OCI-LY3 (cell line): ENCODE results near the gene HSPA13.

Experiments
- H2AFZ ChIP-seq: fragments of 200-600, 300-600 bp; shearing (Covaris generic); 2 replicates; pipeline ENCODE4 v1.6.0; 2014; ENCODE audit warnings: antibody characterized with exemption, low read depth, low read length
- H3K27ac ChIP-seq: fragments of 200-600, 300-600 bp; sonication (generic); 2 replicates; pipeline ENCODE4 v1.5.1; 2014; ENCODE audit warnings: mild to moderate bottlenecking, low read length, moderate library complexity, mixed read lengths
- H3K27me3 ChIP-seq: fragments of 200-600, 300-600 bp; sonication (generic); 2 replicates; pipeline ENCODE4 v1.6.1; 2014; ENCODE audit warnings: low read depth, low read length, mixed read lengths
- H3K36me3 ChIP-seq: fragments of 200-600, 300-600 bp; sonication (generic); replicated peaks from 2 replicates; pipeline ENCODE3; 2014; ENCODE audit warnings: low read depth, low read length, mixed read lengths
- H3K4me1 ChIP-seq: fragments of 300-600, 200-600 bp; sonication (generic); 2 replicates; pipeline ENCODE4 v1.6.1; 2014; ENCODE audit warnings: low read length, mixed read lengths
- H3K4me2 ChIP-seq: fragments of 200-600, 300-600 bp; sonication (generic); 2 replicates; pipeline ENCODE4 v1.6.1; 2014; ENCODE audit warnings: low read length, mixed read lengths
- H3K4me3 ChIP-seq: fragments of 300-600, 200-600 bp; sonication (generic); 2 replicates; pipeline ENCODE4 v1.5.1; 2014; ENCODE audit warnings: antibody characterized with exemption, mild to moderate bottlenecking, low read length, moderate library complexity
- H3K79me2 ChIP-seq: fragments of 300-600, 200-600 bp; shearing (Covaris generic); 2 replicates; pipeline ENCODE4 v1.6.1; 2014; ENCODE audit warnings: mild to moderate bottlenecking, low read length, mixed read lengths
- H3K9ac ChIP-seq: fragments of 300-600, 200-600 bp; shearing (Covaris generic); 2 replicates; pipeline ENCODE4 v1.6.0; 2014; ENCODE audit warnings: mild to moderate bottlenecking, low read length, moderate library complexity
- H3K9me3 ChIP-seq: fragments of 200-600, 300-600 bp; shearing (Covaris generic); 2 replicates; pipeline ENCODE4 v1.6.1; 2014; ENCODE audit warnings: low read length, mixed read lengths; ENCODE audit not compliant: insufficient read depth
- H4K20me1 ChIP-seq: fragments of 200-600, 300-600 bp; sonication (generic); 2 replicates; pipeline ENCODE4 v1.6.1; 2016; ENCODE audit warnings: low read length, mixed read lengths; ENCODE audit not compliant: insufficient read depth
- CTCF ChIP-seq: fragments of 200-600, 300-600 bp; sonication (generic); IDR thresholded peaks from 2 replicates; pipeline ENCODE4 v1.5.1; 2014; ENCODE audit warnings: antibody characterized with exemption, low read length, low read depth
- EZH2phosphoT487 ChIP-seq: fragments of 200-600 bp; shearing (Covaris generic); IDR thresholded peaks from 2 replicates; pipeline ENCODE4 v1.6.1; 2018; ENCODE audit warnings: antibody characterized with exemption, mixed run types, low read depth

HSPA13 gene

DNA sequence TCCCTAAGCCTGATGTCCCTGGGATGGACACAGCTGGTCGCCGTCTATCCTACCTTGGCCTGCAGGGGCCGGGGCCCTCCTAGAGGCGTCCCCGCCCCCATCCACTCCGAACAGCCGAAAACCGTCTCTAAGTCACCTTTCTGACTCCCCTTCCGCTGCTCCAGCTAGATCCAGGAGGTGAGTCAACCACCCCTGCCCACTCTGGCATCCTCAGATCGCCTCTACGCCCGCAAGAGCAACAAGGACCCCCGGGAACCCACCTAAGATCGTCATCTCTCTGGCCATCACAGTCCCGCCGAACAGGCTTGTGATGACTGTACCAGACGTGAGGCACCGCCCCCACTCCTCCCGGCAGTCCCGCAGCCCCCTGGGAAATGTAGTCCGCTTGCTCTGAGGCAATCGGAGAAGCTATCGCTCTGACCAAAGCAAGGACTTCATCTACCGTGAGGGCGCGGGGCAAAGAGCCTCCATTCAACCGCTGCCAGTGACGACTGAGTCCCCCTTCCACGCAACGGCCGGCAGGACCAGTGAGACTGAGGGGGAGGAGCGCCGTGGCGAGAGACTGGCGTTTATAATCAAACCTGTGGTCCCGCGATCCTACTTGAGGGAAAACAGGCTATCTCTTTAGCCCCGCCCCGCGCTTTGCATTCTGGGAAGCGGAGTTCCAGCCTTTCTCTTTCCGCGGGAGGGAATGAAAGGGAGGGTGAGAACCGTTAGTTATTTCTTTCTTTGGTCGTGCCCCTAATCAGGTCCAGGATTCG, at the start of gene HSPA13:
Gene HSPA13 (minus strand): TSS at position 312 of the 761 bp plus-strand sequence. CDS start 27 bp downstream, at position 285.
- peaks cover 10% of the 10 kb centered on the region for H3K36me3 ChIP-seq
- no peak for TF ChIP-seq CTCF
- TF ChIP-seq EZH2phosphoT487, result no peak
- no peaks in the 10 kb centered on the region for H3K9me3 ChIP-seq
- peak within 1 kb of the TSS; percentile 96 for H3K4me2 ChIP-seq
- peaks cover 38% of the 10 kb centered on the region for H3K79me2 ChIP-seq
- no peaks in the 10 kb centered on the region for H4K20me1 ChIP-seq
- H3K27me3 ChIP-seq, result no peaks in the 10 kb centered on the region
- H3K9ac ChIP-seq, result peak within 1 kb of the TSS; percentile 86
- peak within 1 kb of the TSS; percentile 53 for H3K27ac ChIP-seq
- H2AFZ ChIP-seq, result peak within 1 kb of the TSS; percentile 71
- H3K4me1 ChIP-seq, result peaks cover 17% of the 10 kb centered on the region
- peak within 1 kb of the TSS; percentile 94 for H3K4me3 ChIP-seq

DNA sequence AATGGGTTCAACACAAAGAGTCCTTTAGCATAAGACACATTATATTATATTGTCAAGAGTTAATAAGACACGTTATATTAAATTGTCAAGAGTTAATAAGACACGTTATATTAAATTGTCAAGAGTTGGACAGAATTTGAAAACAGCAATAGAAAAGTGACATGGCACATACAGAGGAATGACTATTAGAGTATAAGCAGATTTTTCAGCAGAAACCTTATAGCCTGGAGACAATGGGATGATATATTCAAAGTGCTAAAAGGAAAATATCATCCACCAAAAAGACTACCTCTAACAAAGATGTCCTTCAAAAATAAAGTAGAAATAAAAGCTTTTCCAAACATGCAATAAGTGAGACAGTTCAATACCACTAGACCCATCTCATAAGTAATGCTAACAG, 36.0 kb upstream of the HSPA13 start:
- Histone ChIP-seq H3K27me3 (no peaks in the 10 kb centered on the region), H3K36me3 (no peaks in the 10 kb centered on the region), H2AFZ (no peak overlapping the region), H3K9ac (no peak overlapping the region), H4K20me1 (no peaks in the 10 kb centered on the region), H3K9me3 (peaks cover 4% of the 10 kb centered on the region; the same call in 1 of the 2 replicates), H3K4me1 (peaks cover 16% of the 10 kb centered on the region), H3K4me2 (no peak overlapping the region), H3K79me2 (no peaks in the 10 kb centered on the region), H3K27ac (no peak overlapping the region), H3K4me3 (no peak overlapping the region)
- no peak for TF ChIP-seq EZH2phosphoT487

DNA sequence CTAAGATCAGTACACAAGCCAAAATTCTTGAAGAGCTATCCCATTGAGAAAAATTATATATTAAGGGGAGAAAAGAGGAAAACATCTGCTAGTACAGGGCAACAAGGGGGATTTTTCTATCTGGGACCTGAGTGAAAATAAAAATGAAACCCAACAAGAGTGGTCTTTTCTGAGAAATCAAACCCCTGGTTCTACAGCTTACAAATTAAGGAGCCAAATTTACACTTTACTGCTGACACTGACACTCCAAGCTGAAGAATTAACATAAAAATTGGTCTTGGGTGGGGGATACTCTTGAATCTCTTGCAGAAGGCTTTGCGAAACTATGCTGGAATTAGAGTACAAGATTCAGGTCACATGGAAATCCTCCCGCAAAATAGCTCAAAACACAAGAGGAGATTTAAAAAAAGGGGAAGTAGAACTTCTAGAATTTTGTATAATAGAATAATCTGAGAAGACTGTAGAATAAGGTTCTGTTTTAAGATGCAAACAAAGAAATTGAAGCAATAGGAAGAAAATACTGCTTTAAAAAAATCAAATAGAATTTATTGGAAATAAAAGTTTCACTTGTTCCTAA, 32.1 kb upstream of the HSPA13 start:
- Histone ChIP-seq H3K27ac (peak overlapping the region; percentile 13; the same call in 1 of the 2 replicates), H3K4me3 (peak overlapping the region; percentile 28; the same call in 1 of the 2 replicates), H2AFZ (no peak overlapping the region), H3K79me2 (no peaks in the 10 kb centered on the region), H3K4me1 (peaks cover 16% of the 10 kb centered on the region), H3K9me3 (peaks cover 4% of the 10 kb centered on the region; the same call in 1 of the 2 replicates), H4K20me1 (no peaks in the 10 kb centered on the region), H3K4me2 (peak overlapping the region; percentile 55), H3K36me3 (no peaks in the 10 kb centered on the region), H3K9ac (no peak overlapping the region), H3K27me3 (no peaks in the 10 kb centered on the region)
- TF ChIP-seq CTCF (no peak), EZH2phosphoT487 (no peak)

DNA sequence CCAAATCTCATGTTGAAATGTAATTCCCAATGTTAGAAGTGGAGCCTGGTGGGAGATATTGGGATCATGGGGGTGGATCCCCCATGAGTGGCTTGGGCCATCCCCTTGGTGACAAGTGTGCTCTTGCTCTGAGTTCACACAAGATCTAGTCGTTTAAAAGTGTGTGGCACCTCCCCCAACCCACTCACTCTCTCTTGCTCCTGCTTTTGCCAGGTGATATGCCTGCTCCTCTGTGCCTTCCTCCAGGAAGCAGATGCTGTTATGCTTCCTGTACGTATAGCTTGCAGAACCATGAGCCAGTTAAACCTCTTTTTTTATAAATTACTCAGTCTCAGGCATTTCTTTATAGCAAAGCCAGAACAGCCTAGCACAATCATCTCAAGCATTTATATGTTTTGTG, 23.0 kb upstream of the HSPA13 start:
- no peak overlapping the region for H2AFZ ChIP-seq
- H4K20me1 ChIP-seq, result no peaks in the 10 kb centered on the region
- H3K4me2 ChIP-seq, result no peak overlapping the region
- no peaks in the 10 kb centered on the region for H3K36me3 ChIP-seq
- TF ChIP-seq CTCF (no peak), EZH2phosphoT487 (no peak)
- H3K9ac ChIP-seq, result no peak overlapping the region
- no peaks in the 10 kb centered on the region for H3K27me3 ChIP-seq
- H3K27ac ChIP-seq, result no peak overlapping the region
- no peak overlapping the region for H3K4me3 ChIP-seq
- no peaks in the 10 kb centered on the region for H3K9me3 ChIP-seq
- H3K4me1 ChIP-seq, result no peaks in the 10 kb centered on the region
- no peaks in the 10 kb centered on the region for H3K79me2 ChIP-seq
